Chondrocyte (in vitro differentiated cells): Measurements from ENCODE around the gene TOP1. TPM values are rescaled to one million over a fixed set of nuclear protein-coding genes. Genes with fewer than 3 reads are reported as not detected.

Experiments used
- DNase-seq: peaks from one replicate; pipeline ENCODE4 v3.0.0; 2021; ENCODE audit warnings: mixed read lengths, low spot score
- H3K27ac Mint-ChIP-seq: one replicate; pipeline ENCODE4 v1.8.0; 2021; ENCODE audit warnings: mild to moderate bottlenecking, moderate library complexity, mixed read lengths; ENCODE audit not compliant: unreplicated experiment
- H3K27me3 Mint-ChIP-seq: 2 replicates; pipeline ENCODE4 v1.8.0; 2021; ENCODE audit warnings: low read depth, mixed read lengths
- H3K36me3 Mint-ChIP-seq: 2 replicates; pipeline ENCODE4 v1.8.0; 2021; ENCODE audit warnings: low read depth, mixed read lengths
- H3K4me1 Mint-ChIP-seq: 2 replicates; pipeline ENCODE4 v1.8.0; 2021; ENCODE audit warnings: low read depth, mild to moderate bottlenecking, mixed read lengths
- H3K4me3 Mint-ChIP-seq: one replicate; pipeline ENCODE4 v1.8.0; 2021; ENCODE audit warnings: mild to moderate bottlenecking, moderate library complexity, mixed read lengths; ENCODE audit not compliant: unreplicated experiment
- H3K9me3 Mint-ChIP-seq: 2 replicates; pipeline ENCODE4 v1.8.0; 2021; ENCODE audit warnings: low read depth, mixed read lengths
- CTCF ChIP-seq: fragments of 200-600 bp; sonication (generic); IDR thresholded peaks from 2 replicates; pipeline ENCODE4 v1.5.0; 2021; ENCODE audit warnings: antibody characterized with exemption, mild to moderate bottlenecking, moderate library complexity
- total RNA-seq: library from RNA; stranded (reverse); gene quantifications from 3 replicates; pipeline ENCODE4 v1.2.1, GENCODE V29; 2021

The TOP1 gene
- total RNA-seq, 1 donor from 2014 or later: 39.0 TPM

- Mint-ChIP-seq H3K27ac (peak overlapping the region; percentile 34), H3K4me1 (peaks cover 54% of the 10 kb centered on the region), H3K27me3 (no peaks in the 10 kb centered on the region), H3K4me3 (no peak overlapping the region), H3K36me3 (peaks cover 21% of the 10 kb centered on the region), H3K9me3 (no peaks in the 10 kb centered on the region)
- no peak for DNase-seq
- peak; percentile 83 for TF ChIP-seq CTCF
Observed at GRCh38 chr20:41078329-41078728, 49.7 kb downstream of the TOP1 start.

DNA sequence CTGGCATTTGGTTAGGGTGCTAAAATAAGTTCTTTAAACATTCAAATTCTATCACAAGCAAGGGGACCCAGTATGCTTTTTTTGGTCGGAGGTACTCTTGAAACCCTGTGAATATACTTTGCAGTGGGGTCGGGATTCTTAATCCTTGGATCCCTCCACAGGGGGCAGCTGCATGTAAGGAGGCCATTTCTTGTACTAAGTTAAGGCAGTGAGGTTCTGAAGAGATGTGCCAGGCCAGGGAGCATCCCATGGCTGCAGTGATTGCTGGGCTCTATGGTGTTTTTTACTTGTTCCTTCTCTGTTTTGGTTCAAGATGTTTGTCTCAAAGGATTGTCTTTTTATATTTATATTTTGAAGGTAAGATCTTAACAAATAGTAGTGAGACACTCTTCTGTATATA lies 50.4 kb downstream of the TOP1 start:
- DNase-seq: no peak
- Mint-ChIP-seq H3K4me3 (no peak overlapping the region), H3K27ac (no peak overlapping the region), H3K9me3 (no peaks in the 10 kb centered on the region), H3K4me1 (peaks cover 50% of the 10 kb centered on the region), H3K36me3 (peaks cover 25% of the 10 kb centered on the region), H3K27me3 (no peaks in the 10 kb centered on the region)
- no peak for TF ChIP-seq CTCF

- H3K27me3 Mint-ChIP-seq: no peaks in the 10 kb centered on the region
- no peaks in the 10 kb centered on the region for H3K9me3 Mint-ChIP-seq
- H3K4me3 Mint-ChIP-seq: no peak overlapping the region
- H3K36me3 Mint-ChIP-seq: peaks cover 31% of the 10 kb centered on the region
- no peak for TF ChIP-seq CTCF
- H3K4me1 Mint-ChIP-seq: peaks cover 39% of the 10 kb centered on the region
- no peak for DNase-seq
- H3K27ac Mint-ChIP-seq: no peak overlapping the region
Observed at GRCh38 chr20:41080866-41081265, 52.2 kb downstream of the TOP1 start.

GRCh38 chr20:41081276-41081814 lies 52.7 kb downstream of the TOP1 start:
- Mint-ChIP-seq H3K4me1 (peaks cover 34% of the 10 kb centered on the region), H3K4me3 (no peak overlapping the region), H3K36me3 (peaks cover 30% of the 10 kb centered on the region), H3K9me3 (no peaks in the 10 kb centered on the region), H3K27me3 (no peaks in the 10 kb centered on the region), H3K27ac (peak overlapping the region; percentile 6)
- no peak for TF ChIP-seq CTCF
- DNase-seq: no peak

- peaks cover 30% of the 10 kb centered on the region for H3K36me3 Mint-ChIP-seq
- H3K9me3 Mint-ChIP-seq: no peaks in the 10 kb centered on the region
- H3K27ac Mint-ChIP-seq: no peak overlapping the region
- H3K4me3 Mint-ChIP-seq: no peak overlapping the region
- no peaks in the 10 kb centered on the region for H3K27me3 Mint-ChIP-seq
- peaks cover 28% of the 10 kb centered on the region for H3K4me1 Mint-ChIP-seq
- TF ChIP-seq CTCF: no peak
- DNase-seq: no peak
Observed at GRCh38 chr20:41082306-41082705, 53.7 kb downstream of the TOP1 start.
